CD4-positive, alpha-beta T cell treated with Interleukin-10 for 1 hour (primary cell): ENCODE data around the gene ARL8A.
"Not testable (repeated sequence)": the region's sequence is repeated elsewhere in the genome, so short reads cannot be mapped to it uniquely, and the experiment has no call there.

Source experiments
- DNase-seq: peaks from one replicate; pipeline ENCODE4 v3.0.0-alpha.2; 2020

The ARL8A gene

GRCh38 chr1:202133496-202133895 is 11.0 kb downstream of the ARL8A start:
- no peak for DNase-seq

DNA sequence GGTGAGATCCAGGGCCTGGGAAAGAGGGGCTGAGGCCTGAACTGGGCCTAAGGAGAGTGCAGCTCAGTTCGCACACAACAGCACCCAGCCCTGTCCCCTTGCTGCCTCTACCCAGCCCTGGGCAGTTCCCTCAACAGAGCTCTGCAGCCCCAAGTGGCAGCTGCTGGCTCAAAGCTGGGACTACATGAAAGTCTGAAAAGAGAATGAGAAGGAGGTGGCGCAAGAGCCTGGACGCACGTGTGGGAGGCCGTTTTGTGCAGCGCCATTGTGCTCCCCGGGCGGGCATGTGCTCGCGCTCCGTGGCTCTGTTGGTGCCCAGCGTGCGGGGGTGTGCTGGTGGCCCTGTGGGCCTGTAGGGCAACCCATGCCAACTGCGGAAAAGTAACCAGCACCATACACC is 11.5 kb downstream of the ARL8A start:
- DNase-seq: no peak

DNA sequence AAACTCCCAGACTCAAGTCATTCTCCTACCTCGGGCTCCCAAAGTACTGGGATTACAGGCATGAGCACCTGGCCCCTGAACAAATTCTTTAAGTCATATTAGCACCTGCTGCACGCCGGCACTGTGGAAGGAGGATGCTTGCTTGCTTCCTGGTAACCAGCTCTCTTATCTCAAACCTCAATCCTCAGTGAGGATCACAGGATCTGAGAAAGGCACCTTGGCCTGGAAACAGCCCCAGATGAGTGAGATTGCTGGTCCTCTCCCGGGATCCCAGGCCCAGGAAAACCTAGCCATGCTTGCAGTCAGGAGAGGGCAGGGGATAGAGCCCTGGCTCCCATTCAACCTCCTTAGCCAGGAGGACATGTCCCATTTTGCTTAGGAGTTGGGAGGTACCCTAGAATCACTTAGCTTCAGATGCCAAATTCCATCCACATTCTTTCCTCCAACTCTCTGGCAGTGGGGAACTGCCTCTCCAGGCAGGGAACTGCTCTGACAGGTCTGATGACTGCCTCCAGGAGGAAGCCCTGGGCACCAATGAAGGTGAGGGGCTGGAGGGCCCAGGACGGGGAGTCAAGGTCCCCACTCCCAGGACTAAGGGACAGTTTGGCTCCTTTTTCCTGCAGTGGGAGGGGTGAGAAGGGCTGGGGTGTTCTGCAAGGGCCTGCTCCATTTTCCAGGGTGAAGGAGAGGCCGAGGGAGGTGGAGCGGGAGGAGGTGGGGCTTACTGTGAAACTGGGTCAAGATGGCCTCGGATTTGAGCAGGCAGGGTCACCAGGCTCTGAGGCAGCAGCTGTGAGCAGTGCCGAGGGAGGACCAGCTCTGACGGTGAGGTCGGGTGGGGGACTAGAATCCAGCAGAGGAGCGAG is 12.3 kb downstream of the ARL8A start:
- DNase-seq: no peak

- DNase-seq: no peak
Measured at GRCh38 chr1:202130816-202131522, 13.6 kb downstream of the ARL8A start.

GRCh38 chr1:202130297-202130721 is 14.2 kb downstream of the ARL8A start:
- DNase-seq: no peak

- no peak for DNase-seq
Measured at GRCh38 chr1:202129453-202130296, 14.9 kb downstream of the ARL8A start.

DNA sequence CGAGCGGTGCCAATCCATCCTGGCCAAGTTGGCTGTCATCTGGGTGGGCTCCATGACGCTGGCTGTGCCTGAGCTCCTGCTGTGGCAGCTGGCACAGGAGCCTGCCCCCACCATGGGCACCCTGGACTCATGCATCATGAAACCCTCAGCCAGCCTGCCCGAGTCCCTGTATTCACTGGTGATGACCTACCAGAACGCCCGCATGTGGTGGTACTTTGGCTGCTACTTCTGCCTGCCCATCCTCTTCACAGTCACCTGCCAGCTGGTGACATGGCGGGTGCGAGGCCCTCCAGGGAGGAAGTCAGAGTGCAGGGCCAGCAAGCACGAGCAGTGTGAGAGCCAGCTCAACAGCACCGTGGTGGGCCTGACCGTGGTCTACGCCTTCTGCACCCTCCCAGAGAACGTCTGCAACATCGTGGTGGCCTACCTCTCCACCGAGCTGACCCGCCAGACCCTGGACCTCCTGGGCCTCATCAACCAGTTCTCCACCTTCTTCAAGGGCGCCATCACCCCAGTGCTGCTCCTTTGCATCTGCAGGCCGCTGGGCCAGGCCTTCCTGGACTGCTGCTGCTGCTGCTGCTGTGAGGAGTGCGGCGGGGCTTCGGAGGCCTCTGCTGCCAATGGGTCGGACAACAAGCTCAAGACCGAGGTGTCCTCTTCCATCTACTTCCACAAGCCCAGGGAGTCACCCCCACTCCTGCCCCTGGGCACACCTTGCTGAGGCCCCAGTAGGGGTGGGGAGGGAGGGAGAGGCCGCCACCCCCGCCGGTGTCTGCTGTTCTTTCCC is 16.5 kb downstream of the ARL8A start:
- DNase-seq: no peak

GRCh38 chr1:202127061-202127460 is 17.5 kb downstream of the ARL8A start:
- no peak for DNase-seq

DNA sequence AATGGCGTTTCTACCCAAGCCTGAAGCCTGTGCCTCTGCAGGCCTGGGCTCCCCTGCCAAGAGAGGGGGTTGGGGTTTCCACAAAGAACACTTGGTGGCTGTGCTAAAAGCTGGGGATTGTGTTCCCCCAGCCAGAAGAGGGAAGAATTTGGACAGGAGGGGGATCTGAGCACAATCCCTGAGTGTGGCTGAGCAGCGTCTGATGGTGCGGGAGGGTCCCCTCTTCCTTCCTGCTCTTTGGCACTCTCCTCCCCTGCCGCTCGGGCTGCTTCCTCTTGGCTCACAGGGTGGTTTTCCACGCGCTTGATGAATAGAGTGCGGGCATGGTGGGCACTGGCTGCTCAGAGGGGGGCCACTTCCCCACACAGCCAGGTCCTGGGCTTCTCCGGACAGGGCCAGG is 18.1 kb downstream of the ARL8A start:
- DNase-seq: no peak

GRCh38 chr1:202125611-202126010 is 18.9 kb downstream of the ARL8A start:
- DNase-seq: no peak

GRCh38 chr1:202124142-202124541 is 20.4 kb downstream of the ARL8A start:
- DNase-seq: no peak

- DNase-seq: no peak
Measured at GRCh38 chr1:202123336-202123813, 21.2 kb downstream of the ARL8A start.

- no peak for DNase-seq
Measured at GRCh38 chr1:202122639-202123335, 21.8 kb downstream of the ARL8A start, which contains the start of gene GPR37L1. GPR37L1 (plus strand) TSS chr1:202122917; CDS start chr1:202122964, 47 bp downstream.

- no peak for DNase-seq
Measured at GRCh38 chr1:202121006-202121405, 23.5 kb downstream of the ARL8A start.

DNA sequence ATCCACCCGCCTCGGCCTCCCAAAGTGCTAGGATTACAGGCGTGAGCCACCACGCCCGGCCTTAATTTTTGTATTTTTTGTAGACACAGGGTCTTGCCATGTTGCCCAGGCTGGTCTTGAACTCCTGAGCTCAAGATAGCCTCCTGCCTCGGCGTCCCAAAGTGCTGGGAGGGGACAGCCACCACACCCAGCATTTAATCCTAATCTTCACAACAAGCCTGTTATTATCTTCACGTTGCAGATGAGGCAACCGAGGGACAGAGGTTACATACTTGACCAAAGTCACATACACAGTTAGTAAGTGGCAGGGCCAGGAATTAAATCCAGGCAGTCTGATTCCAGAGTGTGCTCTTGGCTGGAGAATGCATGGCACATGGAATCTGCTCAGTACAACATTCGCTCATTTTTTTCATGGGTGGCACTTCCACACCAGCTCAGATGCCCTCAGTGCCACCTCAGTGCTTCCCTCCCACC is 26.6 kb downstream of the ARL8A start:
- DNase-seq: no peak

DNA sequence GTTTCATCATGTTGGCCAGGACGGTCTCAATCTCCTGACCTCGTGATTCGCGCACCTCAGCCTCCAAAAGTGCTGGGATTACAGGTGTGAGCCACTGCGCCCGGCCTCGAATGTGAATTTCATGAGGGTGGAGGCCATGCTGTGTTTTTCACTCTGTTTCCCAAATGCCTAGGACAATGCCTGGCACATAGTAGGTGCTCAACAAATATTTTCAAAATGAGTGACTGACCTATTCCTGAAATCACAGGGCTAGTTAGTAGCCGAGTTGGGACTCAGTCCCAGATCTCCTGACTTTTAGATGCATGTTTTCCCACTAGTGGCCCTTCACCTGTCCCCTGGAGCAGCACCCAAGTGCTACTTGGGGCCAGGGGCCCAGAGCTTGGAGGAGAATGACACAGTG is 28.2 kb downstream of the ARL8A start:
- DNase-seq: no peak

DNA sequence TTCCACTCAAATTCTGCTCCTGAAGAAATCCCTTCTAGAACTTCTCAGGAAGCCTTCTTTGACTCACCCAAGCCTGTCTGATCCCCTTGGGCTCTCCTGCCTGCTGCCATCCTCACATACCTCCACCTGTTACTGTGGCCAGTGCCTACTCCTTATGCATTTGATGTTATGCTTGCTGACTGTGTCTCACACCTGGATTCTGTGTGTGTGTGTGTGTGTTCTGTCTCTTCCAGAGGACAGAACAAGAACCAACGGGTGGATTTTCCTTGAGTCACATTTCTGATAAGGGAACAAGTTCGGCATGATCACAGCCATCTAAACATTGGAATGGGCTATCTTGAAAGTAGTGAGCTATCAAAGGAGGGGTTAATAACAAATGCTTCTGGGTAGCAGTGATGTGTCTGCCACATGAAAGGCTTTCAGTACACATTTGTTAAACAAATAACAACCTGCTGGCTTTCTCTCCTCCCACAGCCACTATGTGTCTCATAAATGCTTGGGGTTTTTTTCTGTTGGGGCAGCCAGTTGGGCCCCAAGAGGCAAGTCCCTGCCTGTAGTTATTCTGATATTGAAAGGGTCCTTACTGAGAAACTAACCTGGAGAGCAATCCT is 30.7 kb downstream of the ARL8A start:
- DNase-seq: no peak

GRCh38 chr1:202112859-202113689 is 31.5 kb downstream of the ARL8A start:
- DNase-seq: no peak

- not testable (repeated sequence) for DNase-seq
Measured at GRCh38 chr1:202111589-202111988, 32.9 kb downstream of the ARL8A start.

- no peak for DNase-seq
Measured at GRCh38 chr1:202110977-202111376, 33.6 kb downstream of the ARL8A start.
